DMS153 treated with DMSO at 0.1 percent for 48 hours (cell line): ENCODE data around the gene PHLDA3.

ENCODE experiments used
- DNase-seq: peaks from one replicate; lab custom pipeline; 2025; ENCODE audit not compliant: unreplicated experiment; lab: John Stamatoyannopoulos, UW

Gene PHLDA3

DNA sequence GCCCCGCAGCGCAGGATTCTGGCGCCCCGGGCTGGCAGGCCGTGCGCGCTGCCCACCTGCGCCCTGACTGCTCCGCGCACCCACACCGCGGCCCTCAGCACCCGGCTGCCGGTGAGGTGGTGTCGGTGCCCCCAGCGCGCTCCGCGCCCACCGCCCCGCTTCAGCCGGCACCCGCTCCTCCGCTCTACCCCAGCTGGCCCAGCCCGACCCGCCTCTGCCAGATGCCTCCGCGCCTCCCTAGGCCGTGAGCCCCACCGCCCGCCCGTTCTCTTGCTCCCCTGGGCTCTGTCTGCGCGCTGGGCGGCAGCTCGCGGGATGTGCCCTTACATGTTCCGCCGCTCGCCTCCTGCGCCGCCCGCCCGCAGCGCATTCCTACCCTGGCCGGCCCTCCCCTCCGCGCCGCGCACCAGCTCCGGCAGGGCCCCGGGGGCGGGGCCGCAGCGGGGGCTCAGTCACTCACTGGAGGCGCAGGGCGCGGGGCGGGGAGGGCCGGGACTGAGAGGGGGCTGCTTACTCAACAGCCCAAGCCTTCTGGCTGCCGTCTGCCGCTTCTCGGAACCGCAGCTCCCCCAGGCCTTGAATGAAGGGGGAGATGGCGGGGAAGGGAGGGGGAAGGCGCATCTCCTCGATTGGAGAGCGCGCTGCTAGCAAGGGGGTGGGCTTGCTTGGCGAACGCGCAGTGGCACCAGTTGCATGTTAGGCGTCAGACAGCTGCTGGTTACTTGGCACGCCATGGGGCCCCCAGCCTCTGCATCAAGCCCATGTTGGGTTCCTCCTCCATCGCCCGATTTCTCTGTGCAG lies at the start of gene PHLDA3:
Gene PHLDA3 (minus strand): TSS at position 345 of the 801 bp plus-strand sequence. CDS start 402 bp downstream, outside the sequence.
- peak; percentile 67 for DNase-seq

DNA sequence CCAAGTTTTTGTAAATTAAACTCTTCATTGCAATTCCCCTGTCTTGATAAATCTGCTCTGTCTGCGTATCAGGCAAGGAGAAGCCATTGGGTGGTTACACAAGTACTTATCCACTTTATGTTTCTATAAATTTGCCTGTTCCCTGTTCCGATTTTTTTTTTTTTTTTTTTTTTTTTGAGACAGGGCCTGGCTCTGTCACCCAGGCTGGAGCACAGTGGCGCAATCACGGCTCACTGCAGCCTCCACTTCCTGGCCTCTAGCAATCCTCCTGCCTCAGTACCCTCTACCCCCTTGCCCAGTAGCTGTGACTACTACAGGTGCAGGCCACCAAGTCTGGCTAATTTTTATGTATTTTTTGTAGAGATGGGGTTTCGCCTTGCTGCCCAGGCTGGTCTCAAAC lies 49.1 kb upstream of the PHLDA3 start:
- no peak for DNase-seq

DNA sequence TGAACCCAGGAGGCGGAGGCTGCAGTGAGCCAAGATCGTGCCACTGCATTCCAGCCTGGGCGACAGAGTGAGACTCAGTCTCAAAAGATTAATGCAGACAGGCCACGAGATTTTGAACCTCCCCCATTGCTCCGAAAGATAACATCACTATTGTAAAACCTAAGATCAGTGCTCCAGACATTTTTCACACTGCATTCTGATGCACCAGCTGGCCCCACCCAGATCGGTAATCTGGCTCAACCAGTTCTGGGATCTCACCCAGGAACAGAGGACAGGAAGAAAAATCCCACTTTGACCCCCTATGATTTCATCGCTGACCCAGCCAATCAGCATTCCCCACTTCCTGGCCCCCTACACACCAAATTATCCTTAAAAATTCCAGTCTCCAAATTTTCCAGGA lies 48.6 kb upstream of the PHLDA3 start:
- DNase-seq, result no peak

DNA sequence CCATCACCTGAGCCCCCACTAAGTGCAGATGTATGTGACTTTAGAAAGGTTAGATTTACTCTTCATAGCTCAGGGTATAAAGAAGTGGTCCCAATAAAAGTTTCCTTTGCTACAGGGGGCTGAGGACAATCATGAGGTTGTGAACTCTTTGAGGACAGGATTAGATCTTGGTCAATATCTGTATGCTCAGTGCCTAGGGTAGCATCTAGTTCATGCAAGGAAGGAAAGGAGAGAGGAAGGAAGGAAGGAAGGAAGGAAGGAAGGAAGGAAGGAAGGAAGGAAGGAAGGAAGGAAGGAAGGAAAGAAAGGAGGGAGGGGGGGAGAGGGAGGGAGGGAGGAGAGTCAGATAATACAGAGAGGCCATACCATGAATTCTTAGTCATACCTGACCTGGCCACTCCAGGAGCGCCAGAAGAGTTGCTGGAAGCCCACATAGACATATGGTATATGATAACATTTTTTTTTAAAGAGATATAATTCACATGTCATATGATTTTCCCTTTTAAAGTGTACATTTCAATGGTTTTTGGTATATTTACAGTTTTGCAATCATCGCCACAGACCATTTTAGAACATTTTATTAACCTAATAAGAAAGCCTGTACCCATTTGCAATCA lies 47.6 kb upstream of the PHLDA3 start:
- no peak for DNase-seq

DNA sequence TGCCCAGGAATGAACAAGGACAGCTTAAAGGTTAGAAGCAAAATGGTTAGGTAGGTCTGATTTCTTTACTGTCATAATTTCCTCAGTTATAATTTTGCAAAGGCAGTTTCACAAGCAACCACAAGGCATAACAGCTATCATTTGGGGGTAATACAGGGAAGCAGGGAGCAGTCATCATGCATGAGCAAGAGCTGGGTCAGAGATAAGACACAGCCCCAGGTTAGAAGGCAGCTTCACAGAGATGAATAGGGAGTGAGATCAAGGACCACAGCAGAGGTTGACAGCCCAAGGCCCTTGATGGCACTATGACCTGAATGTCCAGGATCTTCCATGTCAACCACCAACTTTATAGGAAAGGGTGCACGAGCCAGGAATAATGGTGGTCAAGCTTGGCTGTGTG lies 46.9 kb upstream of the PHLDA3 start:
- no peak for DNase-seq

DNA sequence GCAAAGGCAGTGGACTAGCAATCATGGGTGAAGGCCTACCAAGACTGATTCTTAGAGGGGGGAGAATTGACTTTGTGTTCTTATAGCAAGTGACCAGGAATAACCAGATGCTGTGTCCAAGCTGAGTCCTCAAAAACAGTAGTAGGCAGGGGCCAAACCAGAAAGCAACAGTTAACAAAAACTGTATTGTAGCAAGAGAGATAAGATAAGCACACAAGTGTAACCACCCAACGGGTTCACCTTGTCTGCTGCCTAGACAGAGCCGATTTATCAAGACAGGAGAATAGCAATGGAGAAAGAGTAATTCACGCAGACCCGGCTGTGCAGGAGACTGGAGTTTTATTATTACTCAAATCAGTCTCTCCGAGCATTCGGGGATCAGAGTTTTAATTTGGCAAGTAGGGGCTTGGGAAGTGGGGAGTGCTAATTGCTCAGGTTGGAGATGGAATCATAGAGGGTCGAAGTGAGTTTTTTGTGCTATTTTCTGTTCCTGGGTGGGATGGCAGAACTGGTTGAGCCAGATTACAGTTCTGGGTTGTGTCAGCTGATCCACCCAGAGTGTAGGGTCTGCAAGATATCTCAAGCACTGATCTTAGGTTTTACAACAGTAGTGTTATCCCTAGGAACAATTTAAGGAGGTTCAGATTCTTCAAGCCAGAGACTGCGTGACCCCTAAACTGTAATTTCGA lies 46.2 kb upstream of the PHLDA3 start:
- no peak for DNase-seq

DNA sequence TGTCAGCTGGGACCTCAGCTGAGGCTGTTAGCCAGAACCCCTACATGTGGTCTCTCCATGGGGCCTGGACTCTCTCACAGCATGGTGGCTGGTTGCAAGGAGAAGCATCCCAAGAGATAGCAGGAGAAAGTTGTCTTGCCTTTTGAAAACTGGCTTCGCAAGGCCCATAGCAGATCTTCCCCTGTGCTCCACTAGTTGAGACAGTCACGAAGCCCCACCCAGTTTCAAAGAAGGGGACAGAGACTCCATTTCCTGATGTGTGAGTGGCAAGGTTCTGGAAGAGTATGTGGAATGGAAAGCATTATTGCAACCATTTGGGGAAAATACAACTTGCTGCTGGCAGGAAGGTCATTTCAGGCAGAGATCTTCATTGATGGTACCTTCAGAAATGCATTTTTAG lies 45.5 kb upstream of the PHLDA3 start:
- DNase-seq, result no peak

DNA sequence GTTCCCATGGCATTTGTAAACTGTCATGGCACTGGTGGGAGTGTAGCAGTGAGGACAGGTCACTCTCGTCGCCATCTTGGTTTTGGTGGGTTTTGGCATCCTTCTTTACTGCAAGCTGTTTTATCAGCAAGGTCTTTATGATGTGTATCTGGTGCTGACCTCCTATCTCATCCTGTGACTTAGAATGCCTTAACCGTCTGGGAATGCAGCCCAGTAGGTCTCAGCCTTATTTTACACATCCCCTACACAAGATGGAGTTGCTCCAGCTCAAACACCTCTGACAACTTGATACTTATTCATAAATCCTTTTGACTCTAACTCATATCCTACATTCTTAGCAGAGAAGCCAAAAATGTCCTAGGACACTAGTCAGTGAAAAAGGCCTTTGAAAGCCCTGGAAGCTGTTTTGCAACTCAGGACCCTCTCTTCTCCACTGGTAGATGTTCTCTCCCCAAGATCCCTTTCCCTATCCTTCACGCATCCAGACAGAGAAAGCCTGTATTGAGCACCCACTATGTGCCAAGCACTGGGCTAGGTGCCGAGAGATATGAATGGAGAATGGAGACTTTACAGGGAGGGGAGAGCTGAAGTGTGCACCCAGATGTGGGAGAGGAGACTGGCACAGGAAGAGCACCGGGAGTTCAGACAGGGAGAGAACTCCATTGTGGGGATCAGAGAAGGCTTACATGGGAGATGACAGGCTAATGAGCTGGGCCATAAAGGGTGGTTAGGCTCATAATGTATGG lies 44.7 kb upstream of the PHLDA3 start:
- no peak for DNase-seq

DNA sequence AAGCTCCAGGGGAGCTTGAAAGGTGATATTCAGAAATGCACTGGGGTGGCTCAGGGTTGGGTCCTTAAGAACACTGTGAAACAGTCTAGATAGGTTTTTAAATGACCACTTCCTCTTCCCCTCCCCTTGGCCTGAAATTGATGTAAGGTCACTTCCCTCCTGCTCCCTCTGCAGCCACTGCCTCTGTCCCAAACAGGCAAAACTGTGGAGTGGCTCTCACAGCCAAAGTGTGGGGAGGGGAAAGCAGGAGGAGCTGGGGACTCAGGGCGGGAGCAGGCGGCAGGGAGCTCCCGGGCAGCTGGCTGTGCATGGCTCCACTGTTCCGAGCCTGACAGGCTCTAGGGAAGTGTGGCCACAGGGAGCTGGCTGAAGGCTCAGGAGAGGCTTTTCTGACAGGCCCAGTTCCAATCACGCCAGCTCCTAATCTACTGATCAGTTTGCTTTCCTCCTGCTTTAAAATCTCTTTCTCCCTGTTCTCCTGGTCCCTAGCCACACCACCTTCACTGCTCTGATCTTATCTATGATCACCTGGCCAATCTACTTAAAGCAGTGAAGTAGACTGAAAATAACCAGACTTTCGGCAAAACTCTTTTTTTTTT lies 43.1 kb upstream of the PHLDA3 start:
- DNase-seq, result peak; percentile 20

DNA sequence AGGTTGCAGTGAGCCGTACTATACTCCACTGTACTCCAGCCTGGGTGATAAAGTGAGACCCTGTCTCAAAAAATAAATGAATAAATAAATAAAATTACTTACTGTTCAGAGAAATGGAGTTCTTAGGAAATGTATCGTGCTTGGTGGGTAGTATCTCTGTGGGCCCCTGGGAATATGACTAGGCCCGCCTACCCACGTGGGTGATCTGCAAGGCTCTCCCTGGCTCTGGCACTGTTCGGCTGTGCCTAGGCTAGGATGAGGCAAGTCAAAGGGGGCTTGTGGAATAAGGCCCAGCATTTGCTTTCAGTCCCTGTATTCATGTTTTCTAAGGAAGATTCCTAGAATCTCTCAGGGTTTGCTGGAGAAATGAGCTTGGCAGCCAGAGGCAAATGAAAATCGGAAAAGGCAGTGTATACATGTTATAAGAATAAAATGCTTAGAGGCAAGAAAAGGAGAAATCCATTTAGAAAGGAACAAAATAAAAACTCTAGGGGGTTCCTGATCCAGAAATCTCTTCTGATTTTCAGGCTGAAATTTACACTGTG lies 42.5 kb upstream of the PHLDA3 start:
- DNase-seq, result no peak

DNA sequence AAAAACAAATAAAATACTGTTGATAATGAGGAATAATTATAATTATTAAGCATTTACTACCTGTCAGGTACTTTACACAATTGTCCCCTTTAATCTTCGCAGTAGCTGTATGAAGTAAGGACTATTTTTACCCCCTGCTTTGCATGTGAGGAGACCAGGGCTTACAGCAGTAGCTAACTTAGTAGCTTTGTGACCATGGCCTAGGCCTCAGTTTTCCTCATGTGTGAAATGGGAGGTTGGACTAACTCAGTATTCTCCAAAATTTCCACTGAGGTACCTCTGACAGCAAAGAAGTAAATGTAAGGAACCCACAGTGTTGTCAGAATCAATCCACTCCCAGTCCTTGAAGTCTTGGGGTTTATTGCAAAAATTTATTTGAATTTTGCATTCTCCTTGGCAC lies 41.7 kb upstream of the PHLDA3 start:
- DNase-seq, result no peak

DNA sequence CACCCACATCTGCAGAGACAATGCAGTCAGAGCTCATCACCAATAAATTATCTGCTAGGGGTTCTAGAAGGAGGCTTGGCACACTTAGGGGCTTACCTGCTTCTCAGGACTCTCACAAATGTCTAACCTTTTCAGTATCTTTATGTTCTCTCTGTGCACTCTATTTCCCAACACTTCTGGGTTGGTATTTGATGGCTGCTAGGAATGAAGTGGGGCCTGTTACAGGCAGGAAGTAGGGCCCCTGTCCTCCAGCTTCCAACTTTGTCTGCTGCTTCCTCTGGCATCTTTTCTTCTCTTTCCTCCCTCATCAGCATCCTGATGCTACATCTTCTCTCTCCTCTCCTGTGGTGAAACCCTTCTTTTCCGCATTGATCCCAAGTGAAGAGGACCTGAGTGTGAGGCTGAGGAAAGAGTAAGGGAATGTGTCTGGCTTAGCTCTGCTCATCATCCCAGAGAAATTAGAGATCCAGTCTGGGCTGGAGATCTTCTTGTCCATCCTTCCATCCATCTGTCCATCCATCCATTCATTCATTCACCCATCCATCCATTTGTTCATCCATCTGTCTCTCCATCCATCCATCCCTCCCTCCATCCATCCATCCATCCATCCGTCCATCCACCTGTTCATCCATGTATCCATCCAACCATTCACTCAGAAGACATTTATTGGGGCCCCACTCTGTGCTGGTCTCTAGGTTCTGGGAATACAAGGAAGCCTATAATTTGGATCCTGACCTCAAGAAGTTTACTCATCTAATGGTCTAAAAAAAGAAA lies 40.8 kb upstream of the PHLDA3 start:
- DNase-seq, result no peak

DNA sequence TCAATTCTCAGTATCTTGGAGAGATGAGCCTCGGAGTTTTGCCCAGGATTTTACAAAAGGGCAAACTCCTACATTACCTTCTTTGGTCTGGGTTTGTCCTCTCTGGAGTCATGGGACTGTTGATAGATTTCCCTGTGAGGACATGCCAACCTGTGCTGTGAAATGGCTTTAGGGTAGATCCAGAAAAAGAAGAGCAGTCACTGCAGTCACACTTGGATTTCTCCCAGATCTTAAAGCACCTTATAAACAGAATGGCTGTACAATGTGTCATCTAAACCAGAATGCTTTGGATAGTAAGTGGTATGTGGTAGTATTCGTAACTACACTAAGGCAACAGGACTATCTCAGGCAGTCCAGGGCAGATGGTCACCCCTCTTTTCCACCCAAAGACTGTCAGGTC lies 39.8 kb upstream of the PHLDA3 start:
- DNase-seq, result no peak

DNA sequence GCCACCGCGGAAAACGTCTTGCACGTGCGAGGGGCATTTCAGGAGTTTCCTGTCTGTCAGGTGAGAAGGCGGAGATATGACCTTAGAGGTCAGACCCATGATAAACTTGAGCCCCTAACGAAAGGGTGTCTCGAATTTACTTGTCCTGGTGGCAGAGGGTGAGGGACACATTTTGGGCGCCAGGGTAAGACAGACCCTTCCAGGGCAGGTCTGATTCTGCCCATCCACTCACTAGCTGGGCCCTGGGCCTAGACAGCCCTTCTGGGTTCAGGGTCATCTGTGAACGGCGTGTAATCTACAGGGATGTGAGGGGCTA lies 38.3 kb upstream of the PHLDA3 start:
- no peak for DNase-seq

DNA sequence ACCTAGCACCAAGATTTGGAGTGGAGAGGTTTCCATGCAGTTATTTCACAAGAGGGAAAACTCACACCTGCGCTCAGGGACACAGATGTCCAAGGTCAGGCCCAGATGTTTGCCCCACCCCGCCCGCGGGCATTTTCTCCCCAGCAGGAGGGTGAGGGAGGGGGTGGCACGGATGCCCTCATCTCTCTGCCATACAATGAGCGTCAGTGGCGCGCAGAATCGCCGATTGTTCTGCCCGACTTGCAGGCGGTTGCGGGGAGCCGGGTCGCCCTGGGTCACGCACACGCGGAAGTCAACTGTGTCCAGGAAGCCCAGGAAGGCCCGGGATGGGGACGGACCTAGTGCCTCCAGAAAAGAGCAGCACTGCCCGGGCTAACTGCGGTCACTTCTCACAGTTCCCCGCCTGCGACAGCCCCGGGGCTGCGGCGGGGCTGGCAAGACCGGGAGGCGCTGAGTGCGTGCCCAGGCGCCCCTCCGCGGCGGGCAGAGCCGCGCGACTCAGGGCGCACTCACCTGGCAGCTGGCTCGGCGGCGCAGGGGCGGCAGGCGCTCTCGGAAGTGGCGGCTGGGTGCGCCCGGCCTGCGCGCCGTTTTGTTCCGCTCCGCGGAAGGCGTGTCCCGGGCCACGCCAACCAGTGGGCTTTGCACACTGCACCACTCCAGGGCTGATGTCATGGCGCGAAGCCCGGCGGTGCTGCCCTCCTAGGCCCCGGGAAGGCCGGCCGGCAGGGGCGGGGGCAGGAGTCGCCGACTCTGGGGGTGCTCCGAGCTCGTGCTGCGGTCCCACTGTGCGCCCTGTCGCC lies 37.8 kb upstream of the PHLDA3 start, which contains the start of gene CSRP1:
Gene CSRP1 (minus strand): TSS at position 567 of the 803 bp plus-strand sequence. CDS start 10,820 bp downstream, outside the sequence.
- peak; percentile 86 for DNase-seq

DNA sequence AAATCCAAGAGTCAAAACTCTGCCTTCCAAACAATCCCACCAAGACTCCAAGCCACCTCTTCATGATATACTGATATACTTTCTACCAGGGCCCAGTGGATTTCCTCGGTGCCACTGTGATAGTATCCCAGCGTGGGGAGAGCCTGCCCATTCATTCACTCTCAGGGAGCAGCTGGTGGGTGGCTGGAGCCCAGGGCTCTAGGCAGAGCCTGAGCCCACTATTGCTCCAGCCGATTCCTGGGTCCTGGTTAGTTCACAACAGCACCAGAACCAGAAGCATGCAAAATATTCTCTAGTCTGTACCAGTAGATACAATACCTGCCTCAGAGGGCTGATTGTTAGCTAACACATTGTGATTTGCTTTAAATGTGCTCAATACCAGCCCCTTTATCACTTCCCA lies 37.1 kb upstream of the PHLDA3 start:
- no peak for DNase-seq

DNA sequence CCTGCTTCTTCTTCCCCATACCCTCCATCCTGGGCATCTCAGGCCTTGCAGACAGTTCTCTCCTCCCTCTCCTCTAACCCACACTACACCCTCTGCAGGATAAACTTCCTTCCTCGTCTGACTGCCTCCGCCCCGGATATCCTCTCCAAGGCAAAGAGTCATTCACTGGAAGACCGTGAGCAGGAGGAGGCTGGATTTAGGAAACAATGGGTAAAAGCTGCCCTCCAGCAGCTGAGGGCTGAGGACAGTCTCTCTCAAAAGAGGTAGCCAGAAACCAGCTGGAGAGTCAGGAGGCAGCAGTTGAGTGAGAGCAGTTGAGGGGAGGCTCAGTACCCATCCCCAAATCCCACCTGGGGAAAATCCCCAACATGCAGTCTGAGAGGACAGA lies 36.5 kb upstream of the PHLDA3 start:
- peak; percentile 86 for DNase-seq

DNA sequence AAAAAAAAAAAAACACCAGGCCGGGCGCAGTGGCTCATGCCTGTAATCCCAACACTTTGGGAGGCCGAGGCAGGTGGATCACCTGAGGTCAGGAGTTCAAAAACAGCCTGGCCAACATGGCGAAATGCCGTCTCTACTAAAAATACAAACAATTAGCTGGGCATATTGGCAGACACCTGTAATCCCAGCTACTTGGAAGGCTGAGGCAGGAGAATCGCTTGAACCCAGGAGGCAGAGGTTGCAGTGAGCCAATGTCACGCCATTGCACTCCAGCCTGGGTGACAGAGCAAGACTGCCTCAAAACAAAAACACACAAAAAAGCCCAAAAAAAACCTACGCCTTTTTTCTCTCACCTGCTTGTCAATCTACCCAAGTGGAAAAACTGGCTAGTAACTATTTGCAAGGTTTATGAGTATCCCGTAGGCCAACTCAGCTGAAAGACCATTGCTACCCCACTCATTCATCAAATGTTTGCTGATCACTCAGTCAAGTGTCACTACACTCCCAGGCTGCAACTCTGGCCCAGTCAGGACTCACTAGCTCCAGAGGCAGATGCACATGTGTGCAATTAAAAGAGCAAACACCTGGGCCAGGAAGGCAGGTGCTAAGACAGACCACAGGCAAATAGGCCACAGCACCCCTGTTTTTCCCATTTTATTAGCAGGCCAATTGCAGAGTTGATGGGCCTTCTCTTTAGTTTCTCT lies 36.0 kb upstream of the PHLDA3 start:
- peak; percentile 86 for DNase-seq
